HG03558 (cell line): ENCODE results near the gene OBP2A.
"Not testable (repeated sequence)": the region's sequence is repeated elsewhere in the genome, so short reads cannot be mapped to it uniquely, and the experiment has no call there.

Experiments used
- ATAC-seq: cut with Tn5 transposase; IDR thresholded peaks from one replicate; pipeline ENCODE4 v1.9.1; 2021; ENCODE audit warnings: moderate number of reproducible peaks; ENCODE audit not compliant: unreplicated experiment; ENCODE audit errors: extremely low read depth

Gene OBP2A

DNA sequence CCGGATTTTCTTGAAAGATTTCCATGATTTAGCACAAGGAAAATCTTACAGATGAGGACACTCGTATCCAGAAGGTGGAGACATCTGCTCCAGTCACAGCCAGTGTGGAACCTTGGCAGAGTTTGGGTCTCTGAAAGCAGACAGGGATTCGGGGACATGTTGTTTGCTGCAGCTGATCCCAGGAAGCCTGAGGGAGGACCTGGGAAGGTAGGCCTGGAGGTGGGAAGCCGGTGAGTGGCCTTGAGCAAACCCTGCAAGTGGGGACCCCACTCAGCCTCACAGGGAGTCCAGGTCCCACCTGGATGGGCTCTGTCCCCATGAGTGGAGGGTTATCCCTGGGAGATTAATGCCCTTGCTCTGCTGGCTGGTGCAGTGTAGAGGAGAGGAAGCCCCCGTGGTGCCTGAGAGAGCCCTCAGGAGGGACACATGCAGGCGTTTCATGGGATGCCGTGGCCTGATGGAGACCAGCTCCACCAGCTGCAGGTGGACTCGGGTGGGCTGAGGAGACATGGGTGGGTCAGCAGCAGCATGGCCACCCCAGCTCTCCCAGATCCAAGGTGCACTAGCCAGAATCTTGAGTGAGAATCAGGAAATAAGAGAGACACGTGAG is 37.6 kb upstream of the OBP2A start:
- ATAC-seq: no peak

DNA sequence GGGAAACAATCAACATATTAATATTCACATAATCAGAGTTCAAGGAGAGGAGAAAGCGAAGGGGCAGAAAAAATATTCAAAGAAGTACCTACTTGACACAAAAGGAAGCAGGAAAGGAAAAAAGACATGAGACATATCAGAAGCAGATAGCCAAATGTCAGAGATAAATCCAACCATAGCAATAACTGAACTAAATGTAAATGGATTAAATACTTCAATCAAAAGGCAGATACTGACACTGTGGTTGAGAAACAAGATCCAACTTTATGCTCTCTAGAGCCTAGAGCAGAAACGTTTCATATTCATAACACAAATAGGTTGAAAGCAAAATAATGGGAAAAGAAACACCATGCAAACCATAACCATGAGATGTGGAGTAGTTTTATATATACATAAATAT is 36.5 kb upstream of the OBP2A start:
- no peak for ATAC-seq

DNA sequence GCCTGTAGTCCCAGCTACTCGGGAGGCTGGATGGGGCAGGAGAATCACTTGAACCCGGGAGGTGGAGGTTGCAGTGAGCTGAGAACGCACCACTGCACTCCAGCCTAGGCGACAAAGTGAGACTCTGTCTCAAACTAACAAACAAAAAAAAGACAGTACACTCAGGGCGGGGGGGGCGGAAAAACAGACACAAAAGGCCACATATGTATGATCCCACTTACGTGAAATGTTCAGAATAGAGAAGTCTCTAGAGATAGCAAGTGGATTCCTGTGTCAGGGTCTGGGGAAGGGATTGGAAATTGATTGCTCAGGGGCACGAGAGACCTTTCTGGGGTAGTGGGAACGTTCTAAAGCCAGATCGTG is 33.7 kb upstream of the OBP2A start:
- ATAC-seq: no peak

DNA sequence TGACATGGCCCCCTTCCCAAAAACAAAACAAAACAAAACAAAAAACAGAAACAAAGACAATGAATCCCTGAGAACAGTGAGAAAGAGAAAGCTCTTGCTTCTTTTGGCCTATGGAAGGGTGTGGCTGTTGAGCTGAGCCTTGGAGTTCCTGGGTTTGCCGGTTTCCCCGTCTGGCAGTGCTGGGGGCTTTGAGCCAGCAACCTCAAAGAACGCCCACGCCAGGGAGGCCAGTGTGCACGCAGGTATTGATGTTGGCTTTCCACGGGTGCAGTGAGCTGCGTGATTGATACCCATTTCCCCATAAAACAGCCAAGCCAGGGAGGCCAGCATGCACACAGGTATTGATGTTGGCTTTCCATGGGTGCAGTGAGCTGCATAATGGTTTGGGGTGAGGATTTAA is 33.0 kb upstream of the OBP2A start:
- ATAC-seq: no peak

DNA sequence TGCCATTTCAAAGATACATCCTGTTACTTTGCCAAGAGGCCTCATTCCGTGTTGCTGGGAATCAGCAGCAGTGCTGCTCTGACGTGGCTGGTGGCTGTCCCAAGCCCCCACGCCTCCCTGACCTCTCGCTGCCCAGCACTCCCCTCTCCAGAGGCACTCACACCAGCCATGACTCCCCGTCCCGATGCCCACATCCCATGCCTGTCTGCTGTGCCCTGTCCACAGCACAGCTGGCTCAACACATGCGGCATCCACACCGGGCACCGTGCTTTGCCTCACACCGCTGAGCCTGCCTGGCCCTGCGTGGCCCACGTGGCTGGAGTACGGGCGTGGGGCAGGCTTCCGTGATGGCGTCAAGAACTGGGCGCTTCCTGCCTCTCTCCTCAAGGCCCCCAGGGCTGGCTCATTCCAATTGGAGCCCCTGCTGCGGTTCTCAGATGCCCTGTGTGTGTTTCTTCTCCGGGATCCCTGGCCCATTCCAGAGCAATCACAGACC is 32.5 kb upstream of the OBP2A start:
- ATAC-seq: no peak

DNA sequence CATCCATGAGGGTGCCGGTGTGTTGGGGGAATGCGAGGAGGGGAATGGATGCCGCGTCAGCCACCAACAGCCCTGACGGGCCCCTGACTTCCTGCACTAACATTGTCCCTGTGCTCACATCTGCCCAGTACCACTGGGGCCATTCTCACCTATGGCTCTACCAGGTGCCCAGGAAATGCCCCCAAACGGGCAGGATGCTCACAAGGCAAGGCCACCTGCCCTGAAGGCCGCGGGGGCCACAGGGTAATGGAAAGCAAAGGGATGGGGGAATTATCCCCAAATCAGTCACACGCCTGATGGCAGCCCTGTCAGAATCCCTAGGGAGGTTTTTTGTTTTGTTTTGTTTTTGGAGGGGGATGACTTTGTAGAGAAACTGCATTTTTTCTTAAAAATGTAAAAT is 32.0 kb upstream of the OBP2A start:
- ATAC-seq: not testable (repeated sequence)

DNA sequence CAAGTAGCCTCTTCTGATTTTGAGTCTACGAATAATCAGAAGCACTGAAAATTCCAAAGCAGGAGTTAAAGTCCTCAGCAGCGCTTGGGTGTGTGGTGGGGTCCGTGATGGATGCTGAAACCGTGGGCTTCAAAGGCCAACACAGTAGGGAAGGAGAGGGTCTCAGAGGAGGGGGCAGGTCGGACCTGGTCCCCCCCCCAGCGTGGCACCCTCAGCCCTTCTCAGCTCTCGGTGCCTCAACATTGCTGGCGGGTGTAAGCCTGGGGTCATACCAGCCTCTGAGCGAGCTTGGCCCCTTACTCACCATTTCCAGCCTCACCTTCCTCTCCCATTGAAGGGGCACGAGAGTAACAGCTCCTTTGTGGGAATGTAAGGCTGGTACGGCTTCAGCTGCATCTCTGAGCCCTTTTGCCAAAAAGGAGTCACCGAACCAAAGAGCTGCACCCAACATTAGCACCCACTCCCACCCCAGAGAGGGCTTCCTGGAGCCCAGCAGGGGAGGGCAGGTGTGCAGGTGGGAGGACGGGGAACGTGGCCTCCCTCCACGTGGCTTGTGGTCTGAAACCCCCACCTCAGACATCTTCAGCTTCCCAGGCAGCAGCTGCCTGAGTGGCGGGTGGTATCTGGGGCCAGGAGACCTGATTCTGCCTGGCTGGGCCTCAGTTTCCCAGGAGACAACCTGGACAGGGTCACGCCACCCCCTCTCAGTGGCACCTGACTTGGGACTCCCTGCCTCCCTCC is 31.4 kb upstream of the OBP2A start:
- no peak for ATAC-seq

DNA sequence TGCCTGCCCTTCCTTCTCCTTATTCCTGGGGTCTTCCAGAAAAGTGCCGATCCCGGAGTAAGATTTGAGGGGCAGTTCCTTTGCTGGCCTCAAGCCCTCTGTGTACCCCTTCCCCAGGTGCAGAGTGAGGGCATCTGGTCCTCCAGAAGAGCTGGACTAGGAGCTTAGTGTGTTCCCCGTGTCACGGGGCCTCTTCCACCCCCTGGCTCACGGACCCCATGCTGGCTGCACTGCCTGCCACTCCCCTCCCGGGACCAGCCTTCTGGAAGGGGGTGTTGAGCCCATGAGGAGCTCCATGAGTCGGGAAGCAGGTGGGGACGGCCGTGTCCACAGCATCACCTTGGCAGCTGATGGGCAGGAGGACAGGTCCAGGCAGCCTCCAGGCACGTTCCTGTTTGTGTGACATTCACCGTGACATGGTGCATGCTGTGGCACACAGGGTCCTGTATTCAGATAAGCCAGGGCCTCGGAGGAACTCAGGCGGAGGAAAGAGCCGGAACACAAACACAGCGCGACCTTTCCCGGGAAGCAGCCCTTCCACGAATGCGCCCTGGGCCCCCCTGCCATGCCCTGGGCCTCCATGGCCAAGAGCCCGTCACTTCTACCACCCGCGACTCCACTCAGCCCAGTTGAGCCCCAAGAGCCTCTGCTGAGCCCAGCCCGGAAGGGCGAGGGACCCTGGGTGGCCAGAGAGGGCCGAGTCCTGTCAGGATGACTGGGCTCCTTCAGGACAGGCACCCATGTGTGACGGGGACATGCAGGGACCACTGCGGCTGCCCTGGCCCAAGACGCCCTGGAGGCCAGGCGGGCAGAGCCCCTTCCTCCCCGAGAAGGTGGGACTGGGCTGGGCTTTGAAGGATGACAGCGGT is 30.6 kb upstream of the OBP2A start:
- no peak for ATAC-seq

DNA sequence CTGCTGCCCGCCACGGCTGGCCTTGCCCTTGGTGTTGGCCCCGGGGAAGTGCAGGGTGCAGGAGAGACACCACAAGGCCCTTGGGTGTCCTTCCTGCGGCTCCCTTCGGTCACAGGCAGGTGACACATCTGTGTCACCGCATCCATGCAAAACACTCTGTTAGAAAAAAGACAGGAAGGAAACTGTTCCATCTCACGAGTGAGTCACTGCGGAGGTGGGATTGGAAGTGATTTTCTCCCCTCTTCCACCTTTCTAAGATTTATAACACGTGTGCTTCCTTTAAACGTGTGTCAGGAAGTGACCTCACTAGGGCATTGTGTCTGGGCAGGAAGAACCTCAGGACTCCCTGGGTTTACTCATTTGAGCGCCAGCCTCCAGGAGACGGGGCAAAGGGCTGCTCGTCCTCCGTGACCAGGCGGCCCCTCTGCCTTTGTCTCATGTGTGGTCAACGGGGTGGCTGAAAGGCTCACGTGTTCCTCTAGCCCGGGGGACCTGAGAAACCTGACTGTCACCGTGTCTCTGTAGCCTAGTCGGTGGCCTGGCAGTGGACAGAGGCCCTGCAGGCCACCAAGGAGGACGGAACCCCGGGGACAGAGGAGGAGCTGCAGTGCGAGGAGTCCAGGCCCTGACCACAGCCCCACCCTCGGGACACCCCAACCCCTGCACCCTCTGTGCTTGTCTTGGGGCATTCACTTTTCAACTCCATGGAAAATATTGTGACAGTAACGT is 29.6 kb upstream of the OBP2A start:
- no peak for ATAC-seq

DNA sequence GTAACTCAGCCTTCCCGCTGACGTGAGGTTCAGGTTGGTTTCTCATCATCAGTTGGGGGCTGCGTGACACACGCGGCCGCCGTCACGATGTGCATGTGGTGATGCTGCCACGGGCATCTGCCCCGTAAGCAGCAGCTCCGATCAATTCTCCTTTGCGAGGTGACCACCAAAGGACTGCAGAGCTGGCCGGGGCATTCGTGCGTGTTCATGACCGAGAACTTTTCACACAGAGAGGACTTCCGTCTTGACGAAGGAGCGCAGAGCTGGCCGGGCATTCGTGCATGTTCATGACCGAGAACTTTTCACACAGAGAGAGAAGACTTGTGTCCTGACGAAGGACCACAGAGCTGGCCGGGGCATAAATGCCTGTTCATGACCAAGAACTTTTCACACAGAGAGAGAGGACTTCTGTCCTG is 28.5 kb upstream of the OBP2A start:
- no peak for ATAC-seq

DNA sequence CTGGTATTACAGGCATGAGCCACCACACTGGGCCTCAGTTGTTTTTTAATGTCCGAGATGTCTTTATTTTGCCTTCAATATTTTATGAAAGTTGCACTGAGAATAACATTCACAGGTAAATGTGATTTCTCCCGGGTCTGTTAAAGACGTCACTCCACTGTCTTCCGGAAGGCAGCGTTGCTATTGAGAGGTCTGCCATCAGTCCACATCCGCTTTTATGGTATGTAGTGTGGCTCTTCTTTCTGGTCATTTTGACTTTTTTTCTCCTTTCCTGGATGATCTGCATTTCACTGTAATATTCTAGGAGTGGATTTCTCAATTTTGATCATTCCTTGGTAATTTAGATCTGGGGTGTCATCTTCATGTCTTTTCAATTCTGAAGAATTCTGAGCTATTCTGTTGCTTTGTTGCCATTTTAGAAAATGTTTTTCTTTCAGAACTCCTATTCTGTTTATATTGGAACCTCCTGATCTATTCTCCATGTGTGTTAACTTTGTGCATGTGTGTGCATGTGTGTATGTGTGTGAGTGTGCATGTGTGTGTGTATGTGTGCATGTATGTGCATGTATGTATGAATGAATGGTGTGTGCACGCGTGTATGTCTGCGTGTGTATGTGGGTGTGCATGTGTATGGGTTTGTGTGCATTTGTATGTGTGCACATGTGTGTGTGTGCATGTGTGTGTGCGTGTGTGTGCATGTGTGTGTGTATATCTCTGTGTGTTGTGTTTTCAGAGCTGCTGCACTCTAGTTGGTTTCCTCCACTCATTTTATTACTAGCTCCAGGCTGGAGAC is 26.6 kb upstream of the OBP2A start:
- no peak for ATAC-seq

DNA sequence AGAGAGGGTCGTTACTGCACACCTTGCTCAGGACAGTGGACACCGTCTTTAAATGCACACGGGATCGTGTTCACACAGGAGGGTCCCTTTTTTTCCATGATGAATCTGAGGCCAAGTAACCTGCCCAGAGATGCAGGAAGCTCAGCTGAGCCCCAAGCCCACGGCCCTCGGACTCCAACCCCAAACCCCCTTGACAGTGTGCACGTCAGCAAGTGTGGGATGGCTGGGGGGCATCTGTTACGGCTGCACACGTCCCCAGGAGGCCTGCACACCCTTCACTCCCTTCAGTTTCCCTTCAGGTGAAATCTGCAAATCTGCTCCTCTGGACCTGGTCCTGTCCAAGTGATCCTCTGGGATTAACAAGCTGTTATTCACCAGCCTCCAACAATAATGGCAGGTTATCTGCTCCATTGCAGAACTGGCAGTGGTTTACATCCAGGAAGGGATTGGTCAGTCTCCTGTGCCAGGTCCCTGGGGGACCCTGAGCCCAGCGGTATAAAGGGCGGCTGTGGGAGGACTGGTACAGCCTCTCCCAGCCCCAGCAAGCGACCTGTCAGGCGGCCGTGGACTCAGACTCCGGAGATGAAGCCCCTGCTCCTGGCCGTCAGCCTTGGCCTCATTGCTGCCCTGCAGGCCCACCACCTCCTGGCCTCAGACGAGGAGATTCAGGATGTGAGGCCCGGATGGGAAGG is 24.9 kb upstream of the OBP2A start, which contains the start of gene LCN1:
Gene LCN1 (plus strand): TSS at position 525 of the 692 bp plus-strand sequence. CDS start 58 bp downstream, at position 583.
- no peak for ATAC-seq

DNA sequence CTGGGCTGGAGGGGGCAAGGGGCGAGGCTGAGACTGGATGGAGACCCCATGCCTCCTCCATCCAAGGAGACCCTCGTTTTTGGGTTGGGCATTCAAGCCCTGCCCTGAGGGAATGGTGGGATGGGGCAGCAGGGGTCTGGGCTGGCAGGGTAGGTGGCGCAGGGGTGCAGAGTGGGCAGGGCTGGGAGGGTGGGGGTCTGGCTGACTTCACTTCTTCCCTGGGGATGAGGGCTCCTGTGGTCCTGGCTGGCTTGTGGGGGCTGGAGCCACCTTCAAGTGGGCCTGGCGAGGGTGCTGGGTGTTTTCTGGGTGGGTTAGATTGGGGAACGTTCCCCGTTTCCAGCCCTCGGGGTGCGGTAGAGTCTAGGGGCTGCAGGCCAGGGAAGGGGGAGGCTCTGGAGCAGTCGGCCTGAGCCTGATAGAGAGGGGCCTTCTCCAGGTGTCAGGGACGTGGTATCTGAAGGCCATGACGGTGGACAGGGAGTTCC is 24.3 kb upstream of the OBP2A start:
- no peak for ATAC-seq

DNA sequence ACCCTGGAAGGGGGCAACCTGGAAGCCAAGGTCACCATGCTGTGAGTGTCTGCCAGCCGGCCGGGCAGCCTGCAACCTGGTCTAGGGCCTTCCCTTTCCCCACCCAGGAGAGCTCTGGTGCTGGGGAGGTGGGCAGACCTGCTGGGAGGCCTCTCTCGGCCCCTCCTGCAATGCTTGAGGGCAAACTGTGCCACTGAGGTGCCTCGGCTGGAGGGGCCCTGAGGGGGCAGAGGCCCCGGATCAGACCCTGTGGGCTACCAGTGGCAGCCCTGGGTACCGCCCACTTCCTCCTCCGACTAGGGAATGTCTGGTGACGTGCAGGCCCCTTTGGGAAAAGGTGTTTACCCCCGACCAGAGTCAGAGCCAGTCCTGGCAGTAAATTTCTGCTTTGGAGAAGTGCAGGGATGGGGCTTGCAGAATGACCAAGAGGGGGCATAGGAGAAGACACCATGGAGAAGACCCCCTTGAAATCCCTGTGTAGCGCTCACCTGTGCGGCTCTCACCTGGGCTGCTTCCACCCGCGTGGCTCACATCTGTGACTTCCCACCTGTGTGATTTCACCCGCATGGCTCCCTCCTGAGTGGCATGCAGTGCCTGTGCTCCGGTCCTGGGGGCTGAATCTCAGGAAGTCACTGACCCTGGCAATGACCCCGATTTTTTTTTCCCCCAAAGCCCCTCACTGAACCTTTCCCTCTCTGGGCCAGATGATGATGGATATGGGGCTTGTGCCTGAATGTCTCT is 23.6 kb upstream of the OBP2A start:
- ATAC-seq: no peak

DNA sequence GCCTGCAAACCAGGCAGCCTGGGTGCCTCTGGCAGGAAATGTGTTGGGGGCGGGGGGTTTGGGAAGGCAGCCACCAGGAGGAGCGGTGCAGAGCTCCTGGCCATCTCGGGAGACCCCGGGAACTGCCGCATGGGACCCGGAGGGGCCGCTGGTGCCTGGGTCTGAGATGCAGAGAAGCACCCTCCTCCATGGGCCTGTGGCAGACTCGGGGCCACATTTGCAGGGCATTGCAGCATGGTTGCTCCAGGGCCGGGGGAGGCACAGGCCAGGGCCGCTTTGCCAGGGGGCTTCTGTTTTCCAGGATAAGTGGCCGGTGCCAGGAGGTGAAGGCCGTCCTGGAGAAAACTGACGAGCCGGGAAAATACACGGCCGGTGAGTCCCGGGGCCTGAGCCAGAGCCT is 23.0 kb upstream of the OBP2A start:
- ATAC-seq: no peak

DNA sequence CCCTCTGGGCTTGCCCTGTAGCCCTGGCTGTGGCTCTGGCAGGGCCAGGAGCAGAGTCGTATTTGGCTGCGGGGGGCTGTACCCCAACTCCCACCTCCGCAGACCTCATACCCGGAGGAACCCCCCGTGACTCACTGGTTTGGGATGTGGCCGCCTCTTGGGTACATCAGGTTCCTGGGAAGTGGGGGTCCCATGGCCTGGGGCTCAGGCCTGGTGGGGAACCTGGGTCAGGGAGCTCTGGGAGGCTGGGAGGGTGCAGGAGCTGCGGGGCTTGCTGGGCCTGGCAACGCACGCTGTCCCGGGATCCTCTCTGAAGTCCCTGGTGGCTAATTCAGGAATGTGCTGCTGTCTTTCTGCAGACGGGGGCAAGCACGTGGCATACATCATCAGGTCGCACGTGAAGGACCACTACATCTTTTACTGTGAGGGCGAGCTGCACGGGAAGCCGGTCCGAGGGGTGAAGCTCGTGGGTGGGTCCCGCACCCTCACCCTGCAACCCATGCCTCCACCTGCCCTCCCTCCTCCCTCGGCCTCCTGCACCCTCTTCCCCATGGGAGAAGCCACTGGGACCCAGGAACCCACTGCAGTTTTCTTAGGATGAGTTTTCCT is 22.3 kb upstream of the OBP2A start:
- no peak for ATAC-seq

DNA sequence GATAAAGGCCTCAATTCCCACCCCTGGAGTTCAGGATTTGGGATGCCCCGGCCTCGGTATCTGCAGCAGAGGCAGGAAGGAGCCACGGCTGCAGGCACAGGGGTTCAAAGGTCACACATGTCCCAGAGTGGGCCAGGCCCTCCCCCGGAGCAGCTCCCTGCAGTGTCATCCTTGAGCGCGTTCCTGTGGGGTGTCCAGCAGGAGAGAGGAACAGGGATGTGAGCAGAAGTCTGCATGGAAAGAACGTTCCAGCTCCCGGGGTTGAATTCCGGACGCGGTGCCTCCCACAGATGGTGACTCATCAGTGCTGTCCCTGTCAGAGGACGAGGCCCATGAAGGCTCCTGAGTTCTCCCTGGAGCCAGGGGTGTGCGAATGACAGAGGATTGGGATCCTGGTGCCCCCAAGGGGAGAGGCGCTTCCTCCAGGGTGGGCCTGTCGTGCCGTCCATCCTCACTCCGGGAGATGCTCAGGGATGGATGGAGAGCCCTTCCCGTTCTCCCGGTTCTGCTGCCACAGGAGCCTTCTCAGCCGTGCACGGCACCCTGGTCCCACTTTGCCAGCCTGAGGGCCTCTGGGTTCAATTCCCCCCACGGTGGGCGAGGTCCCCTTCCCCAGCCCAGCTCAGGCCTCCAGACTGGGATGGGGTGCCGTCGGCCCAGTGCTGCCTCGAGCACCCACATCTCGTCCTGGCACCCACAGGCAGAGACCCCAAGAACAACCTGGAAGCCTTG is 21.6 kb upstream of the OBP2A start:
- no peak for ATAC-seq
